K562 (cell line): ENCODE results near the gene PPP1R12C. TPM values are rescaled to one million over a fixed set of nuclear protein-coding genes. Genes with fewer than 3 reads are reported as not detected.

ENCODE experiments used
- ATF7 ChIP-seq: fragments of 450-650 bp; IDR thresholded peaks from 2 replicates; pipeline ENCODE4 v1.7.1; 2014; ENCODE audit warnings: mild to moderate bottlenecking, moderate library complexity
- BACH1 ChIP-seq: fragments of 200-800 bp; sonication (Bioruptor generic); IDR thresholded peaks from 2 replicates; pipeline ENCODE4 v1.6.1; 2016; ENCODE audit warnings: missing genetic modification characterization, missing compliant biosample characterization
- BRD4 ChIP-seq: fragments of 200-600 bp; sonication (generic); IDR thresholded peaks from 2 replicates; pipeline ENCODE4 v1.6.1; 2017; ENCODE audit warnings: inconsistent platforms
- CTCFL ChIP-seq: IDR thresholded peaks from 2 replicates; pipeline ENCODE4 v1.6.1; 2011; ENCODE audit warnings: borderline replicate concordance, low read depth, mild to moderate bottlenecking, moderate library complexity, low read length; ENCODE audit not compliant: insufficient read depth, poor library complexity, severe bottlenecking
- CXXC5 ChIP-seq: fragments of 250-450 bp; sonication (Bioruptor Pico); IDR thresholded peaks from 2 replicates; pipeline ENCODE4 v1.8.0; 2022; ENCODE audit warnings: inconsistent platforms, mild to moderate bottlenecking, moderate library complexity
- ELF1 ChIP-seq: fragments of 200-800 bp; sonication (Bioruptor generic); IDR thresholded peaks from 2 replicates; pipeline ENCODE4 v1.6.1; 2016; ENCODE audit warnings: missing genetic modification characterization, missing compliant biosample characterization
- ETV5 ChIP-seq: sonication (generic); formaldehyde crosslinking; IDR thresholded peaks from 2 replicates; pipeline ENCODE4 v1.4.0; 2020; ENCODE audit warnings: low read depth, mild to moderate bottlenecking, missing genetic modification reagents
- L3MBTL2 ChIP-seq: fragments of 450-650 bp; IDR thresholded peaks from 2 replicates; pipeline ENCODE4 v1.6.1; 2016; ENCODE audit warnings: mild to moderate bottlenecking, moderate library complexity
- MEIS2 ChIP-seq: fragments of 450-650 bp; IDR thresholded peaks from 2 replicates; pipeline ENCODE4 v1.6.1; 2014; ENCODE audit warnings: mild to moderate bottlenecking; ENCODE audit not compliant: partially characterized antibody
- NFXL1 ChIP-seq: fragments of 450-650 bp; formaldehyde crosslinking; IDR thresholded peaks from 2 replicates; pipeline ENCODE4 v1.4.0; 2021; ENCODE audit warnings: mild to moderate bottlenecking
- NRF1 ChIP-seq, 2 experiments: fragments of 450-650 bp; IDR thresholded peaks in 1 of 2; conservative IDR thresholded peaks in 1 of 2; 2 replicates each; pipeline ENCODE4 v1.6.1; 2014; ENCODE audit warnings: mild to moderate bottlenecking in 2 of 2
- OTX1 ChIP-seq: fragments of 450-650 bp; formaldehyde crosslinking; IDR thresholded peaks from 2 replicates; pipeline ENCODE4 v1.4.0; 2022; ENCODE audit warnings: mild to moderate bottlenecking
- POLR2G ChIP-seq: fragments of 200-400 bp; formaldehyde crosslinking; IDR thresholded peaks from 2 replicates; pipeline ENCODE4 v1.6.1; 2017; ENCODE audit warnings: low read depth, mild to moderate bottlenecking, antibody characterized with exemption, low read length, moderate library complexity
- PYGO2 ChIP-seq: fragments of 450-650 bp; IDR thresholded peaks from 2 replicates; pipeline ENCODE4 v1.6.1; 2016; ENCODE audit warnings: mild to moderate bottlenecking, missing genetic modification characterization, moderate library complexity, missing compliant biosample characterization
- RB1 ChIP-seq: fragments of 450-650 bp; IDR thresholded peaks from 2 replicates; pipeline ENCODE4 v1.6.1; 2017; ENCODE audit warnings: low read depth, mild to moderate bottlenecking
- RBM39 ChIP-seq: fragments of 200-400 bp; formaldehyde crosslinking; optimal IDR thresholded peaks from 2 replicates; pipeline ENCODE3; 2018; ENCODE audit warnings: low read depth, low read length
- TBP ChIP-seq: optimal IDR thresholded peaks from 2 replicates; pipeline ENCODE3; 2011; ENCODE audit warnings: low read depth, low read length, improper control_type of control experiment
- TGIF2 ChIP-seq: sonication (generic); formaldehyde crosslinking; IDR thresholded peaks from 2 replicates; pipeline ENCODE4 v1.8.1; 2022; ENCODE audit warnings: mild to moderate bottlenecking, missing genetic modification reagents, moderate library complexity
- ZBTB17 ChIP-seq: fragments of 450-650 bp; formaldehyde crosslinking; IDR thresholded peaks from 2 replicates; pipeline ENCODE4 v1.4.0; 2020; ENCODE audit warnings: mild to moderate bottlenecking
- ZNF12 ChIP-seq: sonication (generic); formaldehyde crosslinking; IDR thresholded peaks from 2 replicates; pipeline ENCODE4 v1.4.0; 2020; ENCODE audit warnings: mild to moderate bottlenecking, missing genetic modification reagents
- ZNF511 ChIP-seq: sonication (generic); formaldehyde crosslinking; IDR thresholded peaks from 2 replicates; pipeline ENCODE4 v1.8.0; 2022; ENCODE audit warnings: mild to moderate bottlenecking, missing genetic modification reagents
- ZNF639 ChIP-seq, 2 experiments: fragments of 200-800 bp in 1 of 2; sonication (Bioruptor generic) in 1 of 2; sonication (generic) in 1 of 2; formaldehyde crosslinking in 1 of 2; IDR thresholded peaks in 1 of 2; conservative IDR thresholded peaks in 1 of 2; 2 replicates each; pipeline versions ENCODE4 v1.5.0 to v1.6.1; 2016 to 2020; ENCODE audit warnings: missing compliant biosample characterization in 1 of 2, missing genetic modification characterization in 1 of 2, missing genetic modification reagents in 1 of 2
- polyA plus RNA-seq, 8 experiments: library from polyadenylated mRNA; depleted of rRNA in 4 of 8; stranded (reverse) in 5 of 8; unstranded in 3 of 8; fragments of >200 nt; fragmentation: Nextera tagmentation in 2 of 8; fragmentation: Illumina TruSeq in 1 of 8; extraction: Ambion mirVana in 2 of 8; extraction: Trizol in 1 of 8; gene quantifications; 2 replicates each; pipeline versions ENCODE4 v1.2.1 to v1.2.3, GENCODE V29; 2011 to 2014; ENCODE audit warnings: inconsistent platforms in 1 of 8, missing spikeins in 1 of 8
- total RNA-seq, 7 experiments: library from RNA; depleted of rRNA in 6 of 7; stranded (reverse); fragments of >200 nt in 6 of 7; fragmentation: Illumina TruSeq in 2 of 7; extraction: Trizol in 2 of 7; gene quantifications; 2 replicates each; pipeline versions ENCODE4 v1.2.1 to v1.2.3, GENCODE V29; 2011 to 2021; ENCODE audit warnings: low replicate concordance in 1 of 7

Gene PPP1R12C
- total and polyA plus RNA-seq, 9 of the 15 experiments (the other 6 are each of a cell fraction or from before 2014, with no cell fraction given), result 1.8 to 136 (median 33.7) TPM

GRCh38 chr19:55080968-55081769 lies 36.3 kb downstream of the PPP1R12C start (continued):
- TF ChIP-seq ATF7 (peak; percentile 46; the same call in 1 of the 2 replicates), TBP (peak; percentile 51), PYGO2 (tag) (no peak), ZBTB17 (CRISPR knock-in tag) (peak; percentile 56; the same call in 1 of the 2 replicates), ELF1 (tag) (0 out of 2 replicates have a peak, but pooled peaks have one; percentile 16), OTX1 (peak; percentile 72; the same call in 1 of the 2 replicates), POLR2G (peak; percentile 78), ZNF639 (CRISPR knock-in tag; conservative IDR thresholded peaks at IDR 0.05 in 1 of 2, IDR thresholded peaks at IDR 0.05 in 1 of 2) (0 out of 4 replicates have a peak, but pooled peaks of 1 of the 2 experiments have one; percentile 0), L3MBTL2 (peak; percentile 13; the same call in 1 of the 2 replicates), ETV5 (CRISPR knock-in tag) (0 out of 2 replicates have a peak, but pooled peaks have one; percentile 9), ZNF12 (CRISPR knock-in tag) (0 out of 2 replicates have a peak, but pooled peaks have one; percentile 44), NFXL1 (0 out of 2 replicates have a peak, but pooled peaks have one; percentile 19), CTCFL (peak; percentile 3), ZNF511 (CRISPR knock-in tag) (peak; percentile 24; the same call in 1 of the 2 replicates), RB1 (peak; percentile 81; the same call in 1 of the 2 replicates), RBM39 (no peak), MEIS2 (no peak), TGIF2 (CRISPR knock-in tag) (no peak), BRD4 (no peak), NRF1 (conservative IDR thresholded peaks at IDR 0.05 in 1 of 2, IDR thresholded peaks at IDR 0.05 in 1 of 2) (peak; percentile 70 to 73), CXXC5 (CRISPR knock-in tag) (peak; percentile 79), BACH1 (tag) (no peak)
